GM15510 (cell line): Measurements from ENCODE around the gene GPR37L1.

Experiments used
- POLR2A ChIP-seq: IDR thresholded peaks from 3 replicates; pipeline ENCODE4 v1.6.1; 2011; ENCODE audit warnings: borderline replicate concordance; ENCODE audit not compliant: insufficient read length; ENCODE audit errors: extremely low read depth

Gene GPR37L1

GRCh38 chr1:202154766-202155477 is 32.2 kb downstream of the GPR37L1 start:
- no peak for TF ChIP-seq POLR2A

DNA sequence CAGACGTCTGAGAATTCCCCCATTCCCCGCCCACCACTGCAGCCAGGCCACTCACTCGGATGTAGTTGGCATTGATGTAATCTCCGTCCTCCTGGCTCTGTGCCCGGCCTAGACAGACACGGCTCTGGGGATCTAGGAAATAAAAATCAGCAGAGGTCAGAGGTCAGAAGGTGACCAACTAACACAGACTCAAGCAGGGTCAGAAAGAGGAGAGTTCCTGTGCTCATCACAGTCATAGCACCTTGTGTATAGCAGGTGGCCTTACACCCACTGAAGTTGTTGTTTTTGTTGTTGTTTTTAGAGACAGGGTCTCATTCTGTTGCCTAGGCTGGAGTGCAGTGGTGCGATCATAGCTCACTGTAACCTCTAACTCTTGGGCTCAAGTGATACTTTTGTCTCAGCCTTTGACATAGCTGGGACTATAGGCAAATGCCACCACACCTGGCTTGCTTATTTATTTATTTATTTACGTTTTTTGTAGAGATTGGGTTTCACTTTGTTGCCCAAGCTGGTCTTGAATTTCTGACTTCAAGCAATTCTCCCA is 32.8 kb downstream of the GPR37L1 start:
- TF ChIP-seq POLR2A: no peak

GRCh38 chr1:202156590-202156989 is 33.9 kb downstream of the GPR37L1 start:
- TF ChIP-seq POLR2A: no peak

GRCh38 chr1:202157945-202158344 is 35.2 kb downstream of the GPR37L1 start:
- TF ChIP-seq POLR2A: no peak

GRCh38 chr1:202158810-202159533 is 36.3 kb downstream of the GPR37L1 start:
- peak; percentile 31 for TF ChIP-seq POLR2A

- no peak for TF ChIP-seq POLR2A
Observed at GRCh38 chr1:202159534-202160371, 37.0 kb downstream of the GPR37L1 start.

DNA sequence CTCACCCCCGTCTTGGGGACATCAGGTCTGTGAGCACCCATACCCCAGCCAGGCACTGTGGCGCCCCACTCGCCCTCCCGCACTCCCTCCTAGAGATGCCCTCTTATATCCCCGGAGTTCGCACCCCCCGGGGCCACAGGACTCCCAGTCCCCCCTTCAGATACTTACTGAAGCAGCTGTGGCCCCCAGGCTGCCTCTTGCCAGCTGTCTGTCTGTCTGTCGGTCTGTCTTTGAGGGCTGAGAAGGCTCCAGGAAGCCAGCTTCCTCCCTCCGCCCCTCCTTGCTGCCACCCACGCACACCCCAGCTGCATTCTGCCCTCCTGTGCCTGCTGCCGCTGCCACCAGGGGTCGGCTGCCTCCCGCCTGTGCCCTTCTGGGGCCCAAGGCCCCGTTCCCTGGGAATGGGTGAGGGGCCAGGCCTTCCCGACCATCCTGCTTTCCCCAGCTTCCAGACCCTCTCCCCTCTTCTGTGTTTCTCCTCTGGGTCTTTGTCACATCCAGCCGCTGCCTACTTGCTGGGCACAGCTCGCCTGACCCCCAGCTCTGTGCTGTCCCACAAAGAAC is 37.7 kb downstream of the GPR37L1 start, which contains the start of gene PTPN7:
TSS of gene PTPN7 (minus strand) at position 226 of the 564 bp plus-strand sequence. CDS start 1,200 bp downstream, outside the sequence.
- peak; percentile 69 for TF ChIP-seq POLR2A

- TF ChIP-seq POLR2A: no peak
Observed at GRCh38 chr1:202161151-202162046, 38.7 kb downstream of the GPR37L1 start.

GRCh38 chr1:202162047-202162417 is 39.3 kb downstream of the GPR37L1 start:
- no peak for TF ChIP-seq POLR2A

DNA sequence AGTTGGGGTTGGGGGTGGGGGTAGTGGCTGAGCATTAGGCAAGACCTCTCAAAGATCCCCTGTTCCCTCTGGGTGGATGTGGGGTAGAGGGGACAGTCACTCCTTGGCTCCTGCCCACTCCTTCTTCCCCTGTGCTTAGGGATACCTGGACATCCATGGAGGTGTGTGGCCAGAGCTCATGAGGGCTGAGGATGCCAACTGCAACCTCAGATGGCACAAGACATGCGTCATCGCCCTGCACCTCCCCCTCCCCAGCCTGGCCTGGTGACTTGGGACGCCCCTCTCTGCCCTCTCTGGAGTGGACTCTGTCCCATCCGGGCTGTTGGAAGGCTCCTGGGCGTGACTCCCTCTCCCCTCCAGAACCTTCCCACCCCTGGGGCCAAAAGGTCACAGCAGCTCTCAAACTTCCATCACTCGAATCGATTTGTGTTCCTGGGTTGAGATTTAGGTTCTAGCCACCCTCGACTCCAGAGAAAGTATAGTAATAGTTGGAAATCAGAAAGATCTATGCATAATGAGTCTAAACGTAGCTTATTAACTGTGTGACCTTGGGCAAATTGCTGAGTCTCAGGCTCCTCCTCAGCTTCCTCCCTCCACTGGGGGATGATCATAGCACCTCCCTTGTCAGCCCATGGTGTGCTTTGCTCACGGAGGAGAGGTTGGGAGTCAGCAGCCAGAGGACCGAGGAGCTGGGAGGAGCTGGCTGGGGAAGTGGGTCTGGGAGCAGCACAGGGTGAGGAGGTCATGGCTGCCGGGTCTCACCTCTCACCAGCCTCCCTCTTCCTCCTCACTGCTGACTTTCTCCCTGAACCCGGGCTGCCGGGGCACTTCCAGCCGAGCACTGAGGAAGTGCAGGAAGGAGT is 39.9 kb downstream of the GPR37L1 start:
- no peak for TF ChIP-seq POLR2A

DNA sequence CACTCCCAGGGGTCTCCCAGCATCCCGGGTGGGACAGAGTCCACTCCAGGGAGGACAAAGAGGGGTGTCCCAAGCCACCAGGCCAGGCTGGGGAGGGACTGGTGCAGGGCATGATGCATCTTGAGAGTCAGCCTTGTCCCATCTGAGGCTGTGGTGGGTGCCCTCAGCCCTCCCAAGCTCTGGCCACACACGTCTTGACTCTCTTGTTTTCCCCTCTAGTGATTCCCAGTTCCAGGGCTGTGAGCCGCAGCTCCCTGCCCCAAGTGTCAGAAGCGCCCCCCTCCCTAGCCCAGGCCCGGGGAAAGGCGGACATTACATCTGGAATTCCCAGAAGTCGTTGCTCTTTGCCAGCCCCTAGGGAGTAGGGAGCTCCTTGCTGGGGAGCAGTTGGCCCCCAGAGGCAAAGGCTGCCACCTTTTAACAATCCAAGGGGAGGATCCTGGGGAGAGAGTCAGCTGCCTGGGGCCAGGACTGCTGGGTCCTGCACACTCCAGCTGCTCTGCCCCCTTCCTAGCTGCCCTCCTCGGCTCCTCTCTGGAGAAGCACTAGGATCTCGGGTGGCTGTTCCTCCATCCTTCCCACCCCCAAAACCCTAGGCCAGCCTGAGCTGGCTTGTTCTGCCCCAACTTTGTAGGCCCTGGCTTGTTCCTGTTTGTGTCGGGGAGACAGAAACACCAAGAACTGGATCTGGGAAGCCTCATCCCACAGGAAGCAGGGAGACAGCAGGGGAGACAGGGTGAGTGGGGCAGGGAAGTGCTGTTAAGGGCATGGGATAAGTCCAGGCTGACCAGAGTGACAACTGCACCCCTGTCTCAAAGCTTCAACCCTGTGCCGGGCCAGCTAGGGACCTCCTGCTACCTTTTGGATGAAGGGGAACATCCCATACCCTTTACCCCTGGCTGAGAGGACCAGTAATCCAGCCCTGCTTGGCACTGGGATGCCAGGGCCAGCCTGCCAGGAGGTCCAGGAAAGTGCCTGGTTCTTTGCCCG is 40.9 kb downstream of the GPR37L1 start:
- TF ChIP-seq POLR2A: no peak

GRCh38 chr1:202164271-202165037 is 41.7 kb downstream of the GPR37L1 start:
- TF ChIP-seq POLR2A: peak; percentile 13
